Measurements from ENCODE around the gene USP12. TPM values are rescaled to one million over a fixed set of nuclear protein-coding genes. Genes with fewer than 3 reads are reported as not detected.

The USP12 gene
- total RNA-seq, 1 experiment from 2014 or later = 36.2 TPM

GRCh38 chr13:27064252-27064995 is 107.2 kb downstream of the USP12 start:
- H3K27me3 ChIP-seq (replicated peaks; ENCODE audit: control insufficient read depth, insufficient read depth, low read length) = no peaks in the 10 kb centered on the region
- no TSS peak for BruUV-seq (replicated peaks)
- DNase-seq = no peak
- H3K9me3 ChIP-seq = peaks cover 6% of the 10 kb centered on the region
- CTCF ChIA-PET = no interaction called here
- H3K27me3 Mint-ChIP-seq (ENCODE audit: insufficient read depth, unreplicated experiment) = no peaks in the 10 kb centered on the region
- H3K4me3 ChIP-seq (ENCODE audit: low read depth, low read length) = no peak overlapping the region
- POLR2A ChIA-PET = no interaction called here
- no peaks in the 10 kb centered on the region for H3K4me1 ChIP-seq
- intact Hi-C loops (cut with micrococcal nuclease; ENCODE audit: unreplicated experiment) = no loop called here
- no peak overlapping the region for H3K4me3 Mint-ChIP-seq (ENCODE audit: unreplicated experiment)
- peaks cover 20% of the 10 kb centered on the region for H3K9me3 Mint-ChIP-seq (ENCODE audit: unreplicated experiment)
- H3K4me1 Mint-ChIP-seq (ENCODE audit: low read depth, unreplicated experiment) = no peaks in the 10 kb centered on the region
- H3K27ac Mint-ChIP-seq (ENCODE audit: unreplicated experiment) = no peak overlapping the region
- H3K36me3 Mint-ChIP-seq (ENCODE audit: insufficient read depth, unreplicated experiment) = peaks cover 65% of the 10 kb centered on the region
- TF ChIP-seq, protein P1, sequence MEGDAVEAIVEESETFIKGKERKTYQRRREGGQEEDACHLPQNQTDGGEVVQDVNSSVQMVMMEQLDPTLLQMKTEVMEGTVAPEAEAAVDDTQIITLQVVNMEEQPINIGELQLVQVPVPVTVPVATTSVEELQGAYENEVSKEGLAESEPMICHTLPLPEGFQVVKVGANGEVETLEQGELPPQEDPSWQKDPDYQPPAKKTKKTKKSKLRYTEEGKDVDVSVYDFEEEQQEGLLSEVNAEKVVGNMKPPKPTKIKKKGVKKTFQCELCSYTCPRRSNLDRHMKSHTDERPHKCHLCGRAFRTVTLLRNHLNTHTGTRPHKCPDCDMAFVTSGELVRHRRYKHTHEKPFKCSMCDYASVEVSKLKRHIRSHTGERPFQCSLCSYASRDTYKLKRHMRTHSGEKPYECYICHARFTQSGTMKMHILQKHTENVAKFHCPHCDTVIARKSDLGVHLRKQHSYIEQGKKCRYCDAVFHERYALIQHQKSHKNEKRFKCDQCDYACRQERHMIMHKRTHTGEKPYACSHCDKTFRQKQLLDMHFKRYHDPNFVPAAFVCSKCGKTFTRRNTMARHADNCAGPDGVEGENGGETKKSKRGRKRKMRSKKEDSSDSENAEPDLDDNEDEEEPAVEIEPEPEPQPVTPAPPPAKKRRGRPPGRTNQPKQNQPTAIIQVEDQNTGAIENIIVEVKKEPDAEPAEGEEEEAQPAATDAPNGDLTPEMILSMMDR (IDR thresholded peaks at IDR 0.05; ENCODE audit: insufficient read depth in 1 of 2, low read depth in 1 of 2, low read length in 1 of 2, severe bottlenecking in 1 of 2, unreplicated experiment in 1 of 2) = no peak
- no peaks in the 10 kb centered on the region; the same call in none of the 2 replicates for H3K36me3 ChIP-seq (ENCODE audit: control insufficient read depth, insufficient read depth, low read length)

DNA sequence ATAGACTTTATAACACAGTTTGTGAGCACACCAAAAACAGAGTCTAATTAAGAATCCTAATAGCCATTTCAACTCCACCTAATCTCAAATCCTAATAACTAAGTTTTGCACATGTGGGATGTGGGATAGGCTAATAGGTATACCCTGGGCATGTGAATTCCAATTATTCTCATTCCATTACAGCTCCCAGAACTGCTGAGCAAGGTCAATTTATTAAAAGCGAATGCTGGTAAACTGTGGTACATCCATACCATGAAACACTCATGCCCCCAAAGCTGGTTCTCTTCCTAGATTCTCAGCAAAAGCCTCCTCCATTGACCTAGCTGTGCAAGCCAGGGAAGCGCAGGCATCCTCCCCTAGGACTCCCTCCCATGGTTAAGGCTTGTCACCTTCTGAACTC is 113.8 kb downstream of the USP12 start:
- peaks cover under 1% of the 10 kb centered on the region for H3K9me3 Mint-ChIP-seq (ENCODE audit: unreplicated experiment)
- H3K4me1 Mint-ChIP-seq (ENCODE audit: low read depth, unreplicated experiment) = peaks cover 7% of the 10 kb centered on the region
- H3K4me3 ChIP-seq (ENCODE audit: low read depth, low read length) = no peak overlapping the region
- no peaks in the 10 kb centered on the region; the same call in 1 of the 2 replicates for H3K36me3 ChIP-seq (ENCODE audit: control insufficient read depth, insufficient read depth, low read length)
- DNase-seq = no peak
- no peaks in the 10 kb centered on the region for H3K4me1 ChIP-seq
- H3K27me3 ChIP-seq (replicated peaks; ENCODE audit: control insufficient read depth, insufficient read depth, low read length) = no peaks in the 10 kb centered on the region
- TF ChIP-seq, protein P1 (IDR thresholded peaks at IDR 0.05; ENCODE audit: insufficient read depth in 1 of 2, low read depth in 1 of 2, low read length in 1 of 2, severe bottlenecking in 1 of 2, unreplicated experiment in 1 of 2) = no peak
- intact Hi-C loops (cut with micrococcal nuclease; ENCODE audit: unreplicated experiment) = no loop called here
- H3K9me3 ChIP-seq = no peaks in the 10 kb centered on the region; the same call in 1 of the 2 replicates
- no TSS peak for BruUV-seq (replicated peaks)
- H3K4me3 Mint-ChIP-seq (ENCODE audit: unreplicated experiment) = no peak overlapping the region
- H3K27me3 Mint-ChIP-seq (ENCODE audit: insufficient read depth, unreplicated experiment) = no peaks in the 10 kb centered on the region
- H3K36me3 Mint-ChIP-seq (ENCODE audit: insufficient read depth, unreplicated experiment) = peaks cover 46% of the 10 kb centered on the region
- CTCF ChIA-PET = no interaction called here
- POLR2A ChIA-PET = no interaction called here
- no peak overlapping the region for H3K27ac Mint-ChIP-seq (ENCODE audit: unreplicated experiment)

GRCh38 chr13:27055526-27055925 is 116.1 kb downstream of the USP12 start:
- intact Hi-C loops (cut with micrococcal nuclease; ENCODE audit: unreplicated experiment) = no loop called here
- no TSS peak for BruUV-seq (replicated peaks)
- H3K9me3 Mint-ChIP-seq (ENCODE audit: unreplicated experiment) = no peaks in the 10 kb centered on the region

More at GRCh38 chr13:27055526-27055925, 116.1 kb downstream of the USP12 start:
- Histone ChIP-seq H3K4me3 (ENCODE audit: low read depth, low read length) (no peak overlapping the region), H3K36me3 (ENCODE audit: control insufficient read depth, insufficient read depth, low read length) (no peaks in the 10 kb centered on the region; the same call in 1 of the 2 replicates), H3K4me1 (no peaks in the 10 kb centered on the region), H3K9me3 (no peaks in the 10 kb centered on the region), H3K27me3 (replicated peaks; ENCODE audit: control insufficient read depth, insufficient read depth, low read length) (no peaks in the 10 kb centered on the region)
- Mint-ChIP-seq H3K4me1 (ENCODE audit: low read depth, unreplicated experiment) (peaks cover 7% of the 10 kb centered on the region), H3K4me3 (ENCODE audit: unreplicated experiment) (no peak overlapping the region), H3K27ac (ENCODE audit: unreplicated experiment) (no peak overlapping the region), H3K36me3 (ENCODE audit: insufficient read depth, unreplicated experiment) (peaks cover 29% of the 10 kb centered on the region), H3K27me3 (ENCODE audit: insufficient read depth, unreplicated experiment) (no peaks in the 10 kb centered on the region)
- ChIA-PET POLR2A (no interaction called here), CTCF (no interaction called here)
- no peak for DNase-seq
- TF ChIP-seq, protein P1 (IDR thresholded peaks at IDR 0.05; ENCODE audit: insufficient read depth in 1 of 2, low read depth in 1 of 2, low read length in 1 of 2, severe bottlenecking in 1 of 2, unreplicated experiment in 1 of 2) = no peak
